ENCODE measurements around the gene ARHGAP25.

The ARHGAP25 gene

DNA sequence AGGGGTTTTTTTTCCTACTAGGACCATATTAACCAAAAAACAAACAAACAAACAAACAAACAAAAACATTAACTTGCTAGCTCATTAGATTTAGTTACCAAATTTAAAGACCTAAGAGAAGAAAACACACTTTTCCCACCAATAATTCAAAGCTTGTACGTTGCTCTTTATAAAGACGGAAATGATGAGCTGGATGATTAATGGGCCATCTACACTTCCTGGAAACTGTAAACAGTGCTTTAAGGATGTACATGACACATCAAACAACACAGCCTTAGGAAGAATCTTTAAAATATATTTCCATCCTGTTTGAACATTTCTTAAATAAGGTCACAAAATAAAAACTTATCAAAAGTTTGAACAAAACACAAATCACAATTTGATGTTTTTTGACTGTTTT, 135.6 kb downstream of the ARHGAP25 start:
- Histone ChIP-seq H3K36me3 (ENCODE audit: control insufficient read depth, low read length) (no peaks in the 10 kb centered on the region), H3K4me2 (ENCODE audit: low read length) (no peak overlapping the region), H4K20me1 (ENCODE audit: control insufficient read depth, insufficient read depth, low read depth, low read length) (no peaks in the 10 kb centered on the region), H3K27me3 (ENCODE audit: control insufficient read depth, low read length) (no peaks in the 10 kb centered on the region), H3K9me2 (replicated peaks; ENCODE audit: control insufficient read depth, low read length) (no peaks in the 10 kb centered on the region), H3K9me3 (ENCODE audit: control insufficient read depth, insufficient read depth, low read length) (no peaks in the 10 kb centered on the region), H3K4me3 (ENCODE audit: low read length) (no peak overlapping the region), H3K27ac (ENCODE audit: low read depth, low read length) (no peak overlapping the region), H3K4me1 (ENCODE audit: control insufficient read depth, low read length) (no peaks in the 10 kb centered on the region), H3F3A (ENCODE audit: control insufficient read depth, insufficient read depth) (no peaks in the 10 kb centered on the region), H3K79me2 (ENCODE audit: control insufficient read depth, low read length) (no peaks in the 10 kb centered on the region)
- TF ChIP-seq, protein P1, sequence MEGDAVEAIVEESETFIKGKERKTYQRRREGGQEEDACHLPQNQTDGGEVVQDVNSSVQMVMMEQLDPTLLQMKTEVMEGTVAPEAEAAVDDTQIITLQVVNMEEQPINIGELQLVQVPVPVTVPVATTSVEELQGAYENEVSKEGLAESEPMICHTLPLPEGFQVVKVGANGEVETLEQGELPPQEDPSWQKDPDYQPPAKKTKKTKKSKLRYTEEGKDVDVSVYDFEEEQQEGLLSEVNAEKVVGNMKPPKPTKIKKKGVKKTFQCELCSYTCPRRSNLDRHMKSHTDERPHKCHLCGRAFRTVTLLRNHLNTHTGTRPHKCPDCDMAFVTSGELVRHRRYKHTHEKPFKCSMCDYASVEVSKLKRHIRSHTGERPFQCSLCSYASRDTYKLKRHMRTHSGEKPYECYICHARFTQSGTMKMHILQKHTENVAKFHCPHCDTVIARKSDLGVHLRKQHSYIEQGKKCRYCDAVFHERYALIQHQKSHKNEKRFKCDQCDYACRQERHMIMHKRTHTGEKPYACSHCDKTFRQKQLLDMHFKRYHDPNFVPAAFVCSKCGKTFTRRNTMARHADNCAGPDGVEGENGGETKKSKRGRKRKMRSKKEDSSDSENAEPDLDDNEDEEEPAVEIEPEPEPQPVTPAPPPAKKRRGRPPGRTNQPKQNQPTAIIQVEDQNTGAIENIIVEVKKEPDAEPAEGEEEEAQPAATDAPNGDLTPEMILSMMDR (IDR thresholded peaks at IDR 0.05; ENCODE audit: low read depth, low read length, poor library complexity, severe bottlenecking), result no peak
- no peak for TF ChIP-seq EZH2phosphoT487 (IDR thresholded peaks at IDR 0.05; ENCODE audit: borderline replicate concordance, low read length)

DNA sequence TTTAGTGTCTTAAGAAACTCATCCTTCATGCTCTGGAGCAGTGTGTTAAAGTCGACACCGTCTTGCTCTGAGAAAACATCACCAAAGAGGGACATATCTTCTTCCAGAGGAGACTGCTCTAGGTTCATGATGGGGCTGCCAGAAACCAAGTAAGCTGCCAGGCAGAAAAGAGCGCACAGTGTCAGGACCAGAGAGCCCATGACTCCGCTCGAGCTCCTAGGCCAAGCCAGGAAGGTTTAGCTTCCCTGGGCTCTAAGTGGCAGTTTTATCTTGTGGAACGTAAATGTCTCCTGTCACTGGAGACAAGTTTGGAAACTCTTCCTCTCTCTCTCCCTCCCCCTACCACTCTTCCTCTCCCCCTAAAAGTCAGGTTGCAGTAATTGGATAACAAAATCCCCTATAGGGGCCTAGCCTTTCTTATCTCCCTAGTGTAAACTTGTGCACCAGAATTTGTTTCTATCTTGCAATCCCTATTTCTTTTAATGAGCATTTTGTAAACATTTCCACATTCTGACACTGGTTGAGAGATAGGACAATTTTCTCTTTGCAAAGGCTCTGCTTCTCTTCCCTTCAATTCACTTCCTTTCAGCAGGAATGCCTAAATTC, 136.7 kb downstream of the ARHGAP25 start, which contains the start of gene BMP10:
Gene BMP10, minus strand, starts transcription at position 239 of the 606 bp plus-strand sequence. Its CDS starts 39 bp downstream, at position 200.
- H3K27me3 ChIP-seq (ENCODE audit: control insufficient read depth, low read length), result no peaks in the 10 kb centered on the region
- no peaks in the 10 kb centered on the region for H3K4me1 ChIP-seq (ENCODE audit: control insufficient read depth, low read length)
- no peak within 1 kb of the TSS for H3K27ac ChIP-seq (ENCODE audit: low read depth, low read length)
- H3K4me2 ChIP-seq (ENCODE audit: low read length), result no peak within 1 kb of the TSS
- no peak within 1 kb of the TSS for H3K4me3 ChIP-seq (ENCODE audit: low read length)
- H3K79me2 ChIP-seq (ENCODE audit: control insufficient read depth, low read length), result no peaks in the 10 kb centered on the region
- no peaks in the 10 kb centered on the region for H3K9me3 ChIP-seq (ENCODE audit: control insufficient read depth, insufficient read depth, low read length)
- no peak for TF ChIP-seq EZH2phosphoT487 (IDR thresholded peaks at IDR 0.05; ENCODE audit: borderline replicate concordance, low read length)
- TF ChIP-seq, protein P1 (IDR thresholded peaks at IDR 0.05; ENCODE audit: low read depth, low read length, poor library complexity, severe bottlenecking), result no peak
- H3F3A ChIP-seq (ENCODE audit: control insufficient read depth, insufficient read depth), result no peaks in the 10 kb centered on the region
- no peaks in the 10 kb centered on the region for H3K36me3 ChIP-seq (ENCODE audit: control insufficient read depth, low read length)
- no peaks in the 10 kb centered on the region for H4K20me1 ChIP-seq (ENCODE audit: control insufficient read depth, insufficient read depth, low read depth, low read length)
- no peaks in the 10 kb centered on the region for H3K9me2 ChIP-seq (replicated peaks; ENCODE audit: control insufficient read depth, low read length)
